T-helper 2 cell (primary cell): ENCODE data around the gene RIN3.
A peak's percentile ranks its signal among the peaks of the same experiment; 100 is the strongest.

Source experiments
- DNase-seq, 5 experiments: peaks; one replicate each; pipeline versions ENCODE4 v3.0.0 to v3.0.0-alpha.2; 2012 to 2022
- total RNA-seq, 2 donors: gene quantifications; one replicate each; lab custom pipeline; 2026; lab: John Stamatoyannopoulos, UW

Gene RIN3
- 32.1 to 36.8 reads per million in 2 donors for total RNA-seq

- DNase-seq = peak in 3 of 5 experiments; percentile 6 to 51 (median 17)
These were observed at the start of gene RIN3 for GRCh38 chr14:92513204-92513965. TSS of gene RIN3 (plus strand) at chr14:92513781. CDS start at chr14:92513933, 152 bp downstream.

GRCh38 chr14:92464156-92464555, 49.4 kb upstream of the RIN3 start:
- no peak for DNase-seq

- no peak for DNase-seq
These were observed 48.9 kb upstream of the RIN3 start for GRCh38 chr14:92464716-92465115.

GRCh38 chr14:92465353-92466055, 48.1 kb upstream of the RIN3 start:
- DNase-seq = no peak

GRCh38 chr14:92466059-92466458, 47.5 kb upstream of the RIN3 start:
- peak in 1 of 5 experiments; percentile 5 for DNase-seq

- no peak for DNase-seq
These were observed 44.1 kb upstream of the RIN3 start for GRCh38 chr14:92469515-92469914.

- DNase-seq = no peak
These were observed 43.4 kb upstream of the RIN3 start for GRCh38 chr14:92470215-92470614.

GRCh38 chr14:92470811-92471210, 42.8 kb upstream of the RIN3 start:
- no peak for DNase-seq

- no peak for DNase-seq
These were observed 41.7 kb upstream of the RIN3 start for GRCh38 chr14:92471919-92472318.

- DNase-seq = no peak
These were observed 40.7 kb upstream of the RIN3 start for GRCh38 chr14:92472860-92473259.

GRCh38 chr14:92473261-92473968, 40.2 kb upstream of the RIN3 start:
- DNase-seq = no peak

GRCh38 chr14:92473969-92474535, 39.5 kb upstream of the RIN3 start:
- no peak for DNase-seq

- DNase-seq = no peak
These were observed 38.5 kb upstream of the RIN3 start for GRCh38 chr14:92475037-92475436.

GRCh38 chr14:92475451-92476187, 38.0 kb upstream of the RIN3 start:
- no peak for DNase-seq

GRCh38 chr14:92480856-92481255, 32.7 kb upstream of the RIN3 start:
- DNase-seq = no peak

GRCh38 chr14:92481386-92481785, 32.2 kb upstream of the RIN3 start:
- no peak for DNase-seq

GRCh38 chr14:92481811-92482555, 31.6 kb upstream of the RIN3 start:
- DNase-seq = no peak

- DNase-seq = no peak
These were observed 30.8 kb upstream of the RIN3 start for GRCh38 chr14:92482621-92483319.

- no peak for DNase-seq
These were observed 29.3 kb upstream of the RIN3 start for GRCh38 chr14:92484132-92484823.

- no peak for DNase-seq
These were observed 26.7 kb upstream of the RIN3 start for GRCh38 chr14:92486881-92487280.
